ENCODE results near the gene DNA2.

- TF ChIP-seq POLR2AphosphoS5 (IDR thresholded peaks at IDR 0.05; ENCODE audit: low read depth, low read length): no peak
- no peak for TF ChIP-seq TAF1 (IDR thresholded peaks at IDR 0.05; ENCODE audit: low read depth, low read length)
- TF ChIP-seq POU2F2 (IDR thresholded peaks at IDR 0.05; ENCODE audit: low read depth, low read length): no peak
- no peak for TF ChIP-seq POLR2A (IDR thresholded peaks at IDR 0.05; ENCODE audit: low read depth, low read length)
These were observed 105.2 kb downstream of the DNA2 start for GRCh38 chr10:68366600-68366999.

All from GM12891 (cell line).